Measurements from ENCODE around the gene SRA1.

SRA1 gene

GRCh38 chr5:140551872-140552271 lies 5.4 kb downstream of the SRA1 start:
- H3K4me1 ChIP-seq (ENCODE audit: control insufficient read depth, insufficient read depth, low read length): 0 out of 2 replicates have a peak, but pooled peaks cover 4% of the 10 kb centered on the region
- ChIA-PET POLR2A (interaction anchor here (1.1 kb wide), 1 partner anchor 96 kb away, joined by 9 read pairs; the partner anchor contains the start of genes IK and NDUFA2), CTCF (interaction anchor here (0.6 kb wide), 2 partner anchors 52 to 314 kb away, joined by 3 read pairs; no protein-coding TSS in a partner anchor)
- no peak for TF ChIP-seq PRDM4 (tag by site-specific recombination; IDR thresholded peaks at IDR 0.05)
- no peak for TF ChIP-seq CTCF (tag by site-specific recombination; IDR thresholded peaks at IDR 0.05)
- no peak for TF ChIP-seq ZNF280D (tag by site-specific recombination; IDR thresholded peaks at IDR 0.05)
- no peak for TF ChIP-seq ZNF157 (tag by site-specific recombination; IDR thresholded peaks at IDR 0.05)
- TF ChIP-seq ZNF174 (tag by site-specific recombination; IDR thresholded peaks at IDR 0.05): no peak
- TF ChIP-seq ZNF830 (tag by site-specific recombination; IDR thresholded peaks at IDR 0.05; ENCODE audit: low read depth): no peak
- TF ChIP-seq ZNF558 (tag by site-specific recombination; IDR thresholded peaks at IDR 0.05): no peak
- no peak for TF ChIP-seq KLF7 (tag by site-specific recombination; IDR thresholded peaks at IDR 0.05; ENCODE audit: borderline replicate concordance)
- H3K36me3 ChIP-seq (ENCODE audit: control insufficient read depth in 2 of 2, insufficient read depth in 1 of 2, low read length in 2 of 2): peaks cover 0 to 76% of the 10 kb centered on the region in 2 experiments
- no peaks in the 10 kb centered on the region for H3K9me3 ChIP-seq (ENCODE audit: control insufficient read depth, insufficient read depth, low read depth, low read length)
- H3K4me3 ChIP-seq (ENCODE audit: low read depth, low read length): no peak overlapping the region
- no peak overlapping the region for H3K27ac ChIP-seq (ENCODE audit: extremely low read depth, low read depth, low read length)

GRCh38 chr5:140550147-140551079 lies 6.9 kb downstream of the SRA1 start:
- ChIA-PET CTCF (interaction anchor here (0.6 kb wide), 1 partner anchor 13 kb away, joined by 3 read pairs; no protein-coding TSS in a partner anchor), POLR2A (interaction anchor here (1.1 kb wide), 1 partner anchor 97 kb away, joined by 9 read pairs; the partner anchor contains the start of genes IK and NDUFA2)
- Histone ChIP-seq H3K4me1 (ENCODE audit: control insufficient read depth, insufficient read depth, low read length) (0 out of 2 replicates have a peak, but pooled peaks cover 1% of the 10 kb centered on the region), H3K9me3 (ENCODE audit: control insufficient read depth, insufficient read depth, low read depth, low read length) (no peaks in the 10 kb centered on the region), H3K27ac (ENCODE audit: extremely low read depth, low read depth, low read length) (0 out of 2 replicates have a peak overlapping the region, but pooled peaks have one; percentile 4), H3K4me3 (ENCODE audit: low read depth, low read length) (no peak overlapping the region), H3K36me3 (ENCODE audit: control insufficient read depth in 2 of 2, insufficient read depth in 1 of 2, low read length in 2 of 2) (peaks cover 0 to 74% of the 10 kb centered on the region in 2 experiments)
- TF ChIP-seq SP2 (tag by site-specific recombination; IDR thresholded peaks at IDR 0.05): no peak
- no peak for TF ChIP-seq GLIS2 (tag by site-specific recombination; IDR thresholded peaks at IDR 0.05)
- TF ChIP-seq KLF16 (tag by site-specific recombination; IDR thresholded peaks at IDR 0.05): no peak
- TF ChIP-seq SCRT2 (tag by site-specific recombination; IDR thresholded peaks at IDR 0.05): no peak
- TF ChIP-seq HOXC10 (CRISPR knock-in tag; IDR thresholded peaks at IDR 0.05): no peak
- no peak for TF ChIP-seq ZNF791 (tag by site-specific recombination; IDR thresholded peaks at IDR 0.05)
- no peak for TF ChIP-seq ZNF621 (tag by site-specific recombination; IDR thresholded peaks at IDR 0.05)
- no peak for TF ChIP-seq ZNF707 (tag by site-specific recombination; IDR thresholded peaks at IDR 0.05)
- TF ChIP-seq TCF7L2 (IDR thresholded peaks at IDR 0.05; ENCODE audit: borderline replicate concordance, low read depth, low read length): no peak
- TF ChIP-seq PRDM4 (tag by site-specific recombination; IDR thresholded peaks at IDR 0.05): no peak
- TF ChIP-seq REST (tag by site-specific recombination; IDR thresholded peaks at IDR 0.05): no peak
- no peak for TF ChIP-seq ZNF785 (tag by site-specific recombination; IDR thresholded peaks at IDR 0.05)
